Measurements from ENCODE around the gene CCDC197. TPM values are rescaled to one million over a fixed set of nuclear protein-coding genes. Genes with fewer than 3 reads are reported as not detected.

Gene CCDC197
- total RNA-seq, 3 donors from 2014 or later, result not detected

DNA sequence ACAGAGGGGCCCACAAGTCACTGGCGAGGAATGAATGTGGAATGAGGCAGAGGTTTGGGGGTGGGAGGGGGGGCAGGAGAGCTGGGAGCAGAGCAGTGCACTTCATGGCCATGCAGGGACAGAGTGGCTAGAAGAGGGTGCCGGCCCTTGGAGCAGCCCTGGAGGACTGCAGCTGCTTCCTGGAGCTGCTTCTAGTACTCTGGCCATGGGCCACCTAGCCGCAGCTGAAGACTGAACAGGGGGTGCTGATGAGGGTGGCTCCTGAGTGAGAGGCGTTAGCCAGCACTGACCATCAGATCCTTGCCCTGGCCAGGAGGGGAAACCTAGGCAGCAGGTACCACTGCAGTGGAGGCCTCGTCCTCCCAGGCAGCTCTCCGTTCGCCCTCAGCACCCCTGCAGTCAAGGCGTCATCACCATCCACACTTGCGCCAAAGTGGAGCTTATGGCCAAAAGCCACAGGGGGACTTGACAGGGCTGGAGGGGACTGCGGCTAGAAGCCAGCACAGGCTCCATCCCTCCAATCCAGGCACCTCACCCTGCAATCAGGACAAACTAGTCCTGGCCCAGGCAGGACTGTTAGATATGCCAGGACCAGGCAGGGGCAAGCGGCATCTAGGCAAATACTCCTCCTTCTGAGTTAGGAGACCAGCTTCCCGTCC lies 45.5 kb downstream of the CCDC197 start:
- TF ChIP-seq, protein P1, sequence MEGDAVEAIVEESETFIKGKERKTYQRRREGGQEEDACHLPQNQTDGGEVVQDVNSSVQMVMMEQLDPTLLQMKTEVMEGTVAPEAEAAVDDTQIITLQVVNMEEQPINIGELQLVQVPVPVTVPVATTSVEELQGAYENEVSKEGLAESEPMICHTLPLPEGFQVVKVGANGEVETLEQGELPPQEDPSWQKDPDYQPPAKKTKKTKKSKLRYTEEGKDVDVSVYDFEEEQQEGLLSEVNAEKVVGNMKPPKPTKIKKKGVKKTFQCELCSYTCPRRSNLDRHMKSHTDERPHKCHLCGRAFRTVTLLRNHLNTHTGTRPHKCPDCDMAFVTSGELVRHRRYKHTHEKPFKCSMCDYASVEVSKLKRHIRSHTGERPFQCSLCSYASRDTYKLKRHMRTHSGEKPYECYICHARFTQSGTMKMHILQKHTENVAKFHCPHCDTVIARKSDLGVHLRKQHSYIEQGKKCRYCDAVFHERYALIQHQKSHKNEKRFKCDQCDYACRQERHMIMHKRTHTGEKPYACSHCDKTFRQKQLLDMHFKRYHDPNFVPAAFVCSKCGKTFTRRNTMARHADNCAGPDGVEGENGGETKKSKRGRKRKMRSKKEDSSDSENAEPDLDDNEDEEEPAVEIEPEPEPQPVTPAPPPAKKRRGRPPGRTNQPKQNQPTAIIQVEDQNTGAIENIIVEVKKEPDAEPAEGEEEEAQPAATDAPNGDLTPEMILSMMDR (IDR thresholded peaks at IDR 0.05), result no peak
- TF ChIP-seq POLR2A (IDR thresholded peaks at IDR 0.05) (no peak), POLR2AphosphoS5 (IDR thresholded peaks at IDR 0.05) (no peak)
- DNase-seq (ENCODE audit: low spot score in 2 of 2), result no peak
- Histone ChIP-seq H3K36me3 (peaks cover 6% of the 10 kb centered on the region), H3K27ac (no peak overlapping the region), H3K4me1 (no peaks in the 10 kb centered on the region), H3K27me3 (no peaks in the 10 kb centered on the region), H3K9me3 (no peaks in the 10 kb centered on the region), H3K4me3 (no peak overlapping the region)
- intact Hi-C loops (cut with DNase I; ENCODE audit: low total_unique reads), result no loop called here

DNA sequence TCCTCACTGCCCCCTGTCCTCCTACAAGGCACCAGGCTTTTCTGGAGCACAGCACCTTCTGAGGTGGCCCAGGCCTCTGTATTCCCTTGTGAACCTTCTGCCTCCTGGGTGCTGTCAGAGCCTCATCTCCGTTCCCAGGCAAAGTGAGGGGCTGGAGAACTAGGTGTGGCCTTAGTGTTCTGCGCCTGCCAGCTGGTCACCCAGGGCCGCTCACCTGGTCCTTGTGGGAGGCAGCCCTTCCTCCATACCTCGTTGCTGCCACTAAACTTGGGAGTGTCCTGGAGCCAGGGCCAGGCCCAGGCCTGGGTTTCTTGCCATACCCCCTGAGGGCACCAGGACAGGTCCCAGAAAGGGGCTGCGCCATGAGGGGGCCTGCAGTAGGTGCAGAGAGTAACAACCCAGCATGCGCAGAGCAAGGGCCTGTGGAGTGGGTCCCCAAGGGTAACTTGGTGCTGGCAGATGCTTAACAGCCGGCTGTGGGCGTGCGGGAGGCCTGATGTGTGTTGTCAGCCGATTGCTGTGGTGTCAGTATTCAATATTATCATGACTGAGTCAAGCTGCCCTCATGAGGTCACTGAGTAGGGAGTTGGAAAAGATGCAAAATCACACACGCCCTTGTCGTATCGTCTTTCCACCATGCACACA lies 46.1 kb downstream of the CCDC197 start:
- Histone ChIP-seq H3K4me3 (no peak overlapping the region), H3K9me3 (no peaks in the 10 kb centered on the region), H3K36me3 (peaks cover 10% of the 10 kb centered on the region), H3K27ac (no peak overlapping the region), H3K27me3 (no peaks in the 10 kb centered on the region), H3K4me1 (no peaks in the 10 kb centered on the region)
- TF ChIP-seq POLR2A (IDR thresholded peaks at IDR 0.05), result no peak
- no peak for TF ChIP-seq POLR2AphosphoS5 (IDR thresholded peaks at IDR 0.05)
- TF ChIP-seq, protein P1 (IDR thresholded peaks at IDR 0.05), result no peak
- DNase-seq (ENCODE audit: low spot score in 2 of 2), result no peak
- intact Hi-C loops (cut with DNase I; ENCODE audit: low total_unique reads), result no loop called here

DNA sequence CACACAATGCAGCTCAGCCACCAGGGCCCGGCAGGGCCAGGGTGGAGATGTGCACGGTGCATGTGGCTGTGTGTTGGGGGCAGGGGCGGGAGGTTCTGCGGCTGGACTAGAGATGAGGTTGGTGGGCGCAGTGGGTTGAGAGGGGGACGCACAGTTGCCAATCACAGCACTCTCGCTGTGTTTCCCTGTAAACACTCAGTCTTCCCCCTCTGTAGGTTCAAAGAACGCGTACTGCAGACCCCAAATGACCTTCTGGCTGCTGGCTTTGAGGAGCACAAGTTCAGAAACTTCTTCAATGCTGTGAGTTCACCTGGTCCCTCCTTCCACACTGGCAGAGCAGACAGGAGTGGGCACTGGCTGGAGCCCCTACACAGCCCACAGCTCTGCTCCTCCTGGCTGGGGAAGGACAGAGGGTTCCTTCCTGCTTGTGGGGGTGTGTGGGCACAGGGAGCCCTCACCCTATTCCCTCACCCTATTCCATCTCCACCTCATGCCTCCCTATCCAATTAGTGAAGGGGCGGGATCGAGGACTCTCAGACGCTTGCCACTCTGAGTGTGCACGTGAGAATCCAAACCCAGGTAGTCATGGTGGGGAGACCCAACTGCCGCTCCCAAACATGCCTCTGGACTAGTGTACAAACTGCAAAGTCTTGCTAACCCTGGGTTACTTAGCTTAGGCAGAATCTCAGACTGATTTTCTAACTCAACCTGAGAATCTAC lies 46.8 kb downstream of the CCDC197 start:
- Histone ChIP-seq H3K9me3 (no peaks in the 10 kb centered on the region), H3K27me3 (no peaks in the 10 kb centered on the region), H3K4me1 (no peaks in the 10 kb centered on the region), H3K36me3 (peaks cover 10% of the 10 kb centered on the region), H3K27ac (no peak overlapping the region), H3K4me3 (no peak overlapping the region)
- intact Hi-C loops (cut with DNase I; ENCODE audit: low total_unique reads), result no loop called here
- no peak for TF ChIP-seq POLR2A (IDR thresholded peaks at IDR 0.05)
- TF ChIP-seq POLR2AphosphoS5 (IDR thresholded peaks at IDR 0.05), result no peak
- TF ChIP-seq, protein P1 (IDR thresholded peaks at IDR 0.05), result no peak
- peak in 1 of 2 donors; percentile 41 for DNase-seq (ENCODE audit: low spot score in 2 of 2)

DNA sequence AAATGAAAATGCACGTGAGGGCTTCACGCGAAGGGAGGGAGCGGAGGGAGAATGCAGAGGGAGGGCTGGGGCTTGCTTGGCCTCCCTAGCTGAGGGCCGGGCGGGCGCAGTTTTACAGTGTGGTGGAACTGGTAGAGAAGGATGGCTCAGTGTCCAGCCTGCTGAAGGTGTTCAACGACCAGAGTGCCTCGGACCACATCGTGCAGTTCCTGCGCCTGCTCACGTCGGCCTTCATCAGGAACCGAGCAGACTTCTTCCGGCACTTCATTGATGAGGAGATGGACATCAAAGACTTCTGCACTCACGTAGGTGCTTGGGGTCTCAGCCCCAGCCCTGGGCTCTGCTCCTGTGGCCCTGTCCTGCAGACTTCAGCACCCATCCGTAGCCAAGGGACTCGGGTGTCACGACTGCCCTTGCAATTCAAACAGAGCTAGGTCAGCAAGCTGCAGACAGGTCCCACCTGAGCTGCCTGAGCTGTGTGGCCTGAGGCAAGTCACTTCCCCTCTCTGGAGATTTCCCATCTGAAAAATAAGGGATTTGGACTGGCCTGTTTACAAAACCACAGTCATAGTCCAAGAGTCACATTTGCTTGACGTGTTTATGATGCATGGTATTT lies 47.5 kb downstream of the CCDC197 start:
- H3K4me1 ChIP-seq, result no peaks in the 10 kb centered on the region
- H3K36me3 ChIP-seq, result peaks cover 10% of the 10 kb centered on the region
- no peak for TF ChIP-seq POLR2AphosphoS5 (IDR thresholded peaks at IDR 0.05)
- TF ChIP-seq, protein P1 (IDR thresholded peaks at IDR 0.05), result no peak
- H3K4me3 ChIP-seq, result no peak overlapping the region
- H3K27ac ChIP-seq, result no peak overlapping the region
- peak in 1 of 2 donors; percentile 41 for DNase-seq (ENCODE audit: low spot score in 2 of 2)
- no peaks in the 10 kb centered on the region for H3K9me3 ChIP-seq
- intact Hi-C loops (cut with DNase I; ENCODE audit: low total_unique reads), result no loop called here
- H3K27me3 ChIP-seq, result no peaks in the 10 kb centered on the region

Data from breast epithelium (tissue), 4 donors.